Activated CD4-positive, alpha-beta T cell treated with anti-CD3 and anti-CD28 coated beads, Interleukin-10, Interleukin-2, amounts not matched to agents 100 ng/mL and 50 ng/mL, durations not matched to agents 16 hours and 8 hours (primary cell): Measurements from ENCODE around the gene SRPK1.

Source experiments
- DNase-seq: peaks from one replicate; pipeline ENCODE4 v3.0.0-alpha.2; 2020

The SRPK1 gene

GRCh38 chr6:35897036-35897435 lies 23.9 kb downstream of the SRPK1 start:
- no peak for DNase-seq

- DNase-seq = no peak
Measured at GRCh38 chr6:35896228-35896627, 24.7 kb downstream of the SRPK1 start.

- DNase-seq = no peak
Measured at GRCh38 chr6:35895560-35895959, 25.3 kb downstream of the SRPK1 start.

- DNase-seq = no peak
Measured at GRCh38 chr6:35894776-35895175, 26.1 kb downstream of the SRPK1 start.

- no peak for DNase-seq
Measured at GRCh38 chr6:35893246-35893645, 27.7 kb downstream of the SRPK1 start.

- DNase-seq = no peak
Measured at GRCh38 chr6:35892482-35892881, 28.4 kb downstream of the SRPK1 start.

- DNase-seq = no peak
Measured at GRCh38 chr6:35879151-35879550, 41.7 kb downstream of the SRPK1 start.

- DNase-seq = no peak
Measured at GRCh38 chr6:35876902-35877301, 44.0 kb downstream of the SRPK1 start.

GRCh38 chr6:35874730-35875129 lies 46.2 kb downstream of the SRPK1 start:
- DNase-seq = no peak

GRCh38 chr6:35859367-35859766 lies 61.5 kb downstream of the SRPK1 start:
- DNase-seq = no peak

GRCh38 chr6:35857853-35858252 lies 63.0 kb downstream of the SRPK1 start:
- no peak for DNase-seq

GRCh38 chr6:35856250-35856649 lies 64.6 kb downstream of the SRPK1 start:
- DNase-seq = no peak

GRCh38 chr6:35852994-35853393 lies 67.9 kb downstream of the SRPK1 start:
- DNase-seq = no peak

- no peak for DNase-seq
Measured at GRCh38 chr6:35850208-35850607, 70.7 kb downstream of the SRPK1 start.

GRCh38 chr6:35844290-35844689 lies 76.6 kb downstream of the SRPK1 start:
- DNase-seq = no peak

GRCh38 chr6:35842381-35842780 lies 78.5 kb downstream of the SRPK1 start:
- no peak for DNase-seq

- no peak for DNase-seq
Measured at GRCh38 chr6:35839019-35839418, 81.9 kb downstream of the SRPK1 start.

GRCh38 chr6:35833536-35833935 lies 87.4 kb downstream of the SRPK1 start:
- DNase-seq = no peak

GRCh38 chr6:35831257-35832007 lies 89.5 kb downstream of the SRPK1 start:
- DNase-seq = no peak

- DNase-seq = no peak
Measured at GRCh38 chr6:35829306-35829705, 91.6 kb downstream of the SRPK1 start.

GRCh38 chr6:35824552-35825192 lies 96.2 kb downstream of the SRPK1 start:
- no peak for DNase-seq

GRCh38 chr6:35823601-35824000 lies 97.3 kb downstream of the SRPK1 start:
- DNase-seq = no peak

GRCh38 chr6:35817515-35817914 lies 103.4 kb downstream of the SRPK1 start:
- DNase-seq = no peak

- no peak for DNase-seq
Measured at GRCh38 chr6:35811699-35811995, 109.3 kb downstream of the SRPK1 start.
